ENCODE results near the gene RIPPLY1.

The RIPPLY1 gene

GRCh38 chrX:106903291-106903824 is at the start of gene RIPPLY1:
Gene RIPPLY1 (minus strand): TSS chrX:106903341. CDS start chrX:106903287, 54 bp downstream.
- DNase-seq = peak; percentile 3 to 76

GRCh38 chrX:106952538-106952937 is 49.4 kb upstream of the RIPPLY1 start:
- no peak for DNase-seq

GRCh38 chrX:106952089-106952488 is 48.9 kb upstream of the RIPPLY1 start:
- DNase-seq = no peak

- no peak for DNase-seq
Observed at GRCh38 chrX:106951230-106951629, 48.1 kb upstream of the RIPPLY1 start.

- no peak for DNase-seq
Observed at GRCh38 chrX:106950381-106950780, 47.2 kb upstream of the RIPPLY1 start.

- DNase-seq = no peak
Observed at GRCh38 chrX:106949366-106949765, 46.2 kb upstream of the RIPPLY1 start.

- no peak for DNase-seq
Observed at GRCh38 chrX:106948641-106949040, 45.5 kb upstream of the RIPPLY1 start.

GRCh38 chrX:106946464-106946863 is 43.3 kb upstream of the RIPPLY1 start:
- DNase-seq = no peak

GRCh38 chrX:106940068-106940467 is 36.9 kb upstream of the RIPPLY1 start:
- DNase-seq = no peak

- DNase-seq = no peak
Observed at GRCh38 chrX:106939566-106939965, 36.4 kb upstream of the RIPPLY1 start.

GRCh38 chrX:106936246-106936645 is 33.1 kb upstream of the RIPPLY1 start:
- no peak for DNase-seq

GRCh38 chrX:106935175-106935574 is 32.0 kb upstream of the RIPPLY1 start:
- no peak for DNase-seq

GRCh38 chrX:106933538-106933961 is 30.4 kb upstream of the RIPPLY1 start:
- no peak for DNase-seq

- DNase-seq = no peak
Observed at GRCh38 chrX:106932960-106933537, 29.9 kb upstream of the RIPPLY1 start.

- DNase-seq = no peak
Observed at GRCh38 chrX:106932492-106932923, 29.4 kb upstream of the RIPPLY1 start.

GRCh38 chrX:106931831-106932491 is 28.8 kb upstream of the RIPPLY1 start:
- DNase-seq = no peak

- DNase-seq = no peak
Observed at GRCh38 chrX:106928227-106928626, 25.1 kb upstream of the RIPPLY1 start.

GRCh38 chrX:106927700-106928099 is 24.6 kb upstream of the RIPPLY1 start:
- DNase-seq = no peak

- no peak for DNase-seq
Observed at GRCh38 chrX:106927023-106927422, 23.9 kb upstream of the RIPPLY1 start.

GRCh38 chrX:106921637-106922036 is 18.5 kb upstream of the RIPPLY1 start:
- no peak for DNase-seq

GRCh38 chrX:106919932-106920452 is 16.9 kb upstream of the RIPPLY1 start, which contains the start of gene CLDN2:
Gene CLDN2 (plus strand): TSS chrX:106920402. CDS start chrX:106928229, 7,827 bp downstream.
- DNase-seq = no peak

GRCh38 chrX:106917830-106918500 is 14.8 kb upstream of the RIPPLY1 start:
- no peak for DNase-seq

- no peak for DNase-seq
Observed at GRCh38 chrX:106912864-106913263, 9.7 kb upstream of the RIPPLY1 start.

- DNase-seq = no peak
Observed at GRCh38 chrX:106906361-106906760, 3.2 kb upstream of the RIPPLY1 start.
